ENCODE results near the gene ZNF554.
"Not testable (repeated sequence)": the region's sequence is repeated elsewhere in the genome, so short reads cannot be mapped to it uniquely, and the experiment has no call there.

Gene ZNF554

GRCh38 chr19:2808129-2808941 lies 11.3 kb upstream of the ZNF554 start:
- DNase-seq = no peak

- no peak for DNase-seq
These were observed 10.1 kb upstream of the ZNF554 start for GRCh38 chr19:2809387-2810140.

- DNase-seq = no peak
These were observed 9.3 kb upstream of the ZNF554 start for GRCh38 chr19:2810141-2811091.

DNA sequence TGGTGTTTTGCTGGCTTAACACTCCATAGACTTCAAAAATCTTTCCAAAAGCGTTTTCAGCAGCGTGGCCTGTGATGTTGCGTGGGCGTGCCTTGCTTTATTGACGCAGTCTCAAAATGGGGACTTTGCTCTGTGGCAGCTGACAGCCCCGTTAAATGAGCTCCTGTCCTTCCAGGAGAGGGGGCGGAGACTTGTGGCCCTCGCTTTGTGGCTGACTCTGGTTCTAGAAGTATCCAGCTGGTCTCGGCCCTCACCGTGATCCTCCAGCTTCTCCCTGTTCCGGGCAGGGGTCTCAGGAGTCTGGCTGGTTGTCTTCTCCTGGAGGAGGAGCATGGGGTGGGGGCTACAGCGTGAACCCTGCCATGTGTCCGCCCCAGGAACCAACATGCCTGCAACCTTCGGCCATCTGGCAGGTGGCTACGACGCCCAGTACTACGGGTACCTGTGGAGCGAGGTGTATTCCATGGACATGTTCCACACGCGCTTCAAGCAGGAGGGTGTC lies 8.4 kb upstream of the ZNF554 start:
- no peak for DNase-seq

- no peak for DNase-seq
These were observed 7.8 kb upstream of the ZNF554 start for GRCh38 chr19:2811735-2812413.

DNA sequence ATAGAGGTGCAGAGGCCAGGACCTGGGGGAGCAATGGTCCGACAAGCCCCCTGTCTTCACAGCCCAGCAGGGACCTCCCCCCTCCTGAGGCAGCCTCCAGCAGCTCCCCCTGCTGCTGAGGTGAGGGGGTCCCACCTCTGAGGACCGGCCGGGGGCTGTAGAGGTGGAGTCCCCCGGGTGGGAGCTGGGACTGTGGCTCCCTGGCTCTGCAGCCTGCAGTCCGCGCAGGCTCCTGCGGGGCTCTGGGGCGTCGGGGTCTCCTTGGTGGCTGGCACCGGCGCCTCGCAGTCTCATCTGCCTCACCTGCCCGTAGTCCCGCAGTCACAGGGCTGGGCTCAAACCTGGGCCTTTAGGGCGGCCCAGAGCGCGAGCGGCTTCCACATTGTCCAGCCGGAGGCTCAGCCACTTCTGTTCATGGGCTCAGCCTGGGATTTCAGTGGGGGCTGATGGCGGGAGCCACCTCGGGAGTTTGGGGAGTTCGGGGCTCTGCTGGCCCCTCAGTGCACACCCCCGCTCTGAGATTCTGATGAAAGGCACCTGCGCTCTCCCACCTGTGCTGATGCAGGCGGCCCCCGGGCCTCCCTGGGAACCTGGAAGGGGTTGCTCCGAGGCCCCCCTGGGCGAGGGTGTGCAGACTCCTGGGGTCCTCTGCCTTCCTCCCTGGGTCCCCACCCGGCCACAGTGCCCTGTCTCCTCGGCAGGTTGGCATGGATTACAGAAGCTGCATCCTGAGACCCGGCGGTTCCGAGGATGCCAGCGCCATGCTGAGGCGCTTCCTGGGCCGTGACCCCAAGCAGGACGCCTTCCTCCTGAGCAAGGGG lies 7.0 kb upstream of the ZNF554 start:
- DNase-seq = no peak

- no peak for DNase-seq
These were observed 6.2 kb upstream of the ZNF554 start for GRCh38 chr19:2813235-2814160.

DNA sequence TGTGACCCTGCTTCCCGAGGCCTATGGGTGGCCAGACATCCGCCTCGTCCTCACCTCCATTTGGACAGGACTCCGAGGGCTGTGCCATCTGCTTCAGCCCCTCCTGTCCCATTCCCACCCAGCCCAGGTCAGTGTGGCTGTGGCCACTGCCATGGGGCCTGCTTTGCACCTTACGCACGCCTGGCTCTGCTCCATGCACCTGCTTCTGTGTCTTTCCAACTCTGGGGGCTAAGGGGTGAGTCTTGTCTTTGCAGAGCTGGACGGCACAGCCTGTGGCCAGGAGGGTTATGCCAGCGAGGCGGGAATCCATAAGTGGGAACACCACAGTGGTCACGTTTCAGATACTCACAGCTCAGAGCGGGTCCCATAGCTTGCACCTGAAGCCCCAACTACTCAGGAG lies 5.2 kb upstream of the ZNF554 start:
- no peak for DNase-seq

- DNase-seq = no peak
These were observed 4.5 kb upstream of the ZNF554 start for GRCh38 chr19:2815191-2815614.

DNA sequence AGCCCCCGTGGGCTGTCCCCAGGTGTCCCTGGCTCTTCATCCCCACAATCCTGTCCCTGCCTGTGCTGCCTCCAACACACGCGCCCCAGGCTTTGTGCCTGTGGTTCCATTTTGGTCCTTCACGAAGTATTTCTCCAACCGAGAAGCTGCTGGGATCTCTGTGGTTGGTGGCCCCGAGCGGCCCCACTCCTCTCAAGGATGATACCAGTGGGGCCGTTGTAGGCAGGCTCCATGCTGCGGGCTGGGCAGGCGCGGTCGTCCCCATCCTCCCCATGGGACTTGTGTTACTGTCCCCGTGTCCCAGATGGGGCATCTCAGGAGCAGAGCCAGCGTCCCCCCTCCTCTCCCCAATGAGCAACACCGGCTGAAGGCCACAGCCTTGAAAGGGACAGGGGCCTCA lies 3.7 kb upstream of the ZNF554 start:
- no peak for DNase-seq

GRCh38 chr19:2816641-2817040 lies 3.0 kb upstream of the ZNF554 start:
- DNase-seq = no peak

DNA sequence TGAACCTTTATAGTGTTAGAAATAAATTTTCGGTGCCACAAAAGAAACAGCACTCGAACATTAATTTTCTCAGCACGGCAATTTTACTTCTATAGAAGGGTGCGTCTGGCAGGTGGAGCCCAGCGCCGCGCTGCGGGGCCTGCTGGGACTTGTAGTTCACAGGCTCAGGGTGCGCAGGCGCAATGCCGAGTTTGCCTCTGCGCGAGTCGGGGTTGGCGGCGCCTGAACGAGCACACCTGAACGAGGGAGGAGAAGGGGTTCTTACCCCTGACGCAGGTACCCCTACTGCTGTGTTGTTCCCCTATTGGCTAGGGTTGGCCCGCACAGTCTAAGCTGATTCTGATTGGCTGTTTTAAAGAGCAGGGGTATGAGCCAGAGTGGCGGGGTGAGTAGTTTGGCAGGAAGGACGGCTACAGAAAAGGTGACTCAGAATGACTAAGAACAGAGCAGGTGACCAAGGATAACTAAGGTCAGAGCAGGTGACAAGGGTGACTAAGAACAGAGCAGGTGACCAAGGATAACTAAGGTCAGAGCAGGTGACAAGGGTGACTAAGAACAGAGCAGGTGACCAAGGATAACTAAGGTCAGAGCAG lies 2.3 kb upstream of the ZNF554 start:
- not testable (repeated sequence) for DNase-seq

DNA sequence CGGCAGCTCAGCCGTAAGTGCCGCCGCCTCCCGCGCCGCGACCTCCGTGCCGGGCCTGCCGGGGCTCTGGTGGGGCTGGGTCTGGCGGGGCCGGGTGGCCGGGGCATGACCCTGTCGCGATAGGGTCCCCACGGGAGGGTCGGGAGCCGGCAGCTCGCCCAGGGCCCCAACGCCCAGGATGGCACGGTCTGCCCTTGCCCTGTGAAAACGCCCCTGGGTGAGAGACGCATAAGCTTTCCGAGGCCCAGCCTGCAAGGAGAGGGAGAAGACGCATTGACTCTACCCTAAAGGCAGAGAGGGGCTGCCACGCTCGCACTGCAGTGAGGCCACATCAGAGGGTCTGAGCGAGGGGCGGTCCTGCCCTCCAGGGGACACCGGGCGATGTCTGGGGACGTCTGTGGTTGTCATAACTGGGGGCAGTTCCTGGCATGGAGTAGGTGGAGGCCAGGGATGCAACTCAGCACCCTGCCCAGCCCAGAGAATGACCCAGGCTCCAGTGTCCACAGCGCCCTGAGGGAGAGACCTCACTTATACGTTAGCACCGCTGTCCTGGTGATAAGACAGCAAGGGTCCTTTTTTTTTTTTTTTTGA lies 539 bp downstream of the ZNF554 start:
- DNase-seq = no peak

GRCh38 chr19:2822846-2823245 lies 3.2 kb downstream of the ZNF554 start:
- no peak for DNase-seq

DNA sequence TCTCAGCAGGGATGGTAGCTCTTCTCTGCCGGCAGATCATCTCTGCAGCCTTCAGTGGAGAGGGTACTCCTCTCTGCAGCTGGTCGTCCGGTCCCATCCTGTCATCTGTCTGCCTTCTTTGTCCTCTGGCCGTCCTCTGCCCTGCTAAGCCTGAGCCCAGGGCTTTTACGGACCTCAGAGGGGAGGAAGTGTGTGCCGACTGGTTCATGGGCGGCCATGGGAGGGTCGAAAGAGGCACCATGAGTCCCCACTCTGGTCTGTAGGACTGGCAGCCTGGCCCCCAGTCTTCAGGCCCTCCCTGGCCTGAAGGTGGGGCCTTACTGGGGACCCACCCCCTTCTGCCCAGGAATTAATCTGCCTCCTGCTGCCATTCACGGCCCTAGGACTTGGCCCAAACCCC lies 4.0 kb downstream of the ZNF554 start:
- DNase-seq = no peak

DNA sequence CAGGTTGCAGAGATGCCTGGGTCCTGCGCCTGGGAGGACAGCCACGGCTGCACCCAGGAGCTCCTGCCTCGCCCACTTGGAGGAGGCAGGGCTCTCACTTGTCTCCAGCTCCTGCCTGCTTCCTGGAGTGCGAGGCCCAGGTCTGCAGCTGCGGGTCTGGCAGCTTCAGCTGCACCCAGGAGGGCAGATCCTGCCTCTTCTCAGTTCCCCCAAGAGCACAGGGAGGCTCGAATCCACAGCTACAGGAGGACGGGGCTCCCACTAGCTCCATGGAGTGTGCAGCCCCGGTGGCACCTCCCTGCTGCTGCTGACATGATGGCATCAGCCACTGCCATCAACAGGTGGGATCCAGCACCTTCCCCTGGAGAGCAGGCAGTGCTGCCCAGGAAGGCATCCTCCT lies 4.5 kb downstream of the ZNF554 start:
- DNase-seq = no peak

DNA sequence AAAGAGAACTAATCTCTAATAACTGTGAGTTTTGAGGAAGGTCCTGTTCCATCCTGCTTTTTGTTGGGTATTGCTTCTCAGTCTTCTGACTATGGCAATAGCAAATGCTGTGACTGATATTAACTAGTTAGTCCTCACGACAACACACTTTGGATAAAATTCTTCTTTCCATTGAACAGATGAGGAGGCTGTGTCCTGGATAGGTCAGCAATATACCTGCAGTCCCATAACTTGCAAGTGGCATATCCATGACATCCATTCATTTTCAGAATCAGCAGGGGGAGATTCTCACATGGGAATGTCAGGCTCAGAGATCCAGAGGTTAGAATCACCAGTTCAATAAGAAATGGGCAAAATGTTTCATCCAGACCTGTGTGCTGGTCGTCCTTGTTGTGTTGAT lies 7.4 kb downstream of the ZNF554 start:
- no peak for DNase-seq

DNA sequence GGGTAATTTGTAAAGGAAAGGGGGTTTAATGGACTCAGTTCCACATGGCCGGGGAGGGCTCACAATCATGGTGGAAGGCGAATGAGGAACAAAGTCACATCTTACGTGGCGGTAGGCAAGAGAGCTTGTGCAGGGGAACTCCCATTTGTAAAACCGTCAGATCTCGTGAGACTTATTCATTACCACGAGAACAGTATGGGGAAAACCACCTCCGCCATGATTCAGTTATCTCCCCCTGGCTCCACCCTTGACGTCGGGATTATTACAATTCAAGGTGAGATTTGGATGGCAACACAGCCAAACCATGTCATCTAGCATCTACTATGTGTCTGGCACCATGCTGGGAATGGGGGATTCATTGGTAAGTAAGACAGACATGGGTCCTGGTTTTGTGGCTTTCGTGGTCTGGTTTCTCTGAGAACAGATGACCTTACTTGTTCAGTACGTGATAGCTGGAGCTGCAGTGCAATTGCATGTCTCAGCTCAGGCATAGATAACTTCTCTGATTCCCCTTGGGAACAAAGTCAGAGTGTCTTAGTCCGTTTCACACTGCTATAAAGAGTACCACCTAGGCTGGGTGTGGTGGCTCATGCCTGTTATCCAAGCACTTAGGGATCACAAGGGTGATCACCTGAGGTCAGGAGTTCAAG lies 8.3 kb downstream of the ZNF554 start:
- DNase-seq = no peak

- no peak for DNase-seq
These were observed 14.7 kb downstream of the ZNF554 start for GRCh38 chr19:2834294-2834871.
